H1 (cell line): ENCODE measurements around the gene NUSAP1. TPM values are rescaled to one million over a fixed set of nuclear protein-coding genes. Genes with fewer than 3 reads are reported as not detected.

Experiments used
- CTCF ChIA-PET: fragments of 300-600 bp; sonication (Branson Sonifier 250); formaldehyde crosslinking; loops from one replicate; lab custom pipeline; 2021; ENCODE audit not compliant: partially characterized antibody; lab: Charles Lee
- POLR2A ChIA-PET: fragments of 300-600 bp; sonication (Branson Sonifier 250); formaldehyde crosslinking; loops from one replicate; lab custom pipeline; 2021; ENCODE audit warnings: inconsistent platforms; ENCODE audit not compliant: partially characterized antibody; lab: Charles Lee
- DNase-seq, 2 experiments: peaks; one replicate each; pipeline versions ENCODE4 v3.0.0 to v3.0.0-alpha.2; 2010 to 2022; ENCODE audit warnings: low spot score in 2 of 2, low read depth in 1 of 2, mixed read lengths in 1 of 2
- FAIRE-seq: peaks from 2 replicates; lab custom pipeline; 2011; peaks lifted over from hg19 to GRCh38; lab: Jason Lieb, UNC
- H2AFZ ChIP-seq: 2 replicates; pipeline ENCODE4 v1.8.1; 2012; ENCODE audit warnings: low read length, inconsistent platforms
- H2AK5ac ChIP-seq: 2 replicates; pipeline ENCODE4 v1.6.1; 2013; ENCODE audit warnings: low read depth, low read length
- H2BK120ac ChIP-seq: replicated peaks from 2 replicates; pipeline ENCODE3; 2013; ENCODE audit warnings: low read depth, low read length, inconsistent platforms
- H2BK12ac ChIP-seq: 2 replicates; pipeline ENCODE4 v1.6.1; 2013; ENCODE audit warnings: low read depth, low read length
- H2BK15ac ChIP-seq: 2 replicates; pipeline ENCODE4 v1.6.1; 2013; ENCODE audit warnings: low read length
- H2BK20ac ChIP-seq: 2 replicates; pipeline ENCODE4 v1.6.1; 2013; ENCODE audit warnings: low read length
- H2BK5ac ChIP-seq: 2 replicates; pipeline ENCODE4 v1.6.1; 2013; ENCODE audit warnings: low read depth, low read length
- H3K14ac ChIP-seq: 2 replicates; pipeline ENCODE4 v1.6.1; 2013; ENCODE audit warnings: inconsistent platforms; ENCODE audit not compliant: insufficient read length
- H3K18ac ChIP-seq: 2 replicates; pipeline ENCODE4 v1.6.1; 2013; ENCODE audit warnings: low read length; ENCODE audit errors: extremely low read depth
- H3K23ac ChIP-seq: 2 replicates; pipeline ENCODE4 v1.6.1; 2013; ENCODE audit warnings: inconsistent platforms; ENCODE audit not compliant: insufficient read length
- H3K23me2 ChIP-seq: 2 replicates; pipeline ENCODE4 v1.6.1; 2013; ENCODE audit warnings: low read depth, low read length
- H3K27ac ChIP-seq: 2 replicates; pipeline ENCODE4 v1.6.1; 2011; ENCODE audit warnings: low read depth, low read length, inconsistent platforms
- H3K27me3 ChIP-seq, 4 experiments: replicated peaks in 1 of 4; 1 replicate in 1 of 4; 2 replicates in 3 of 4; pipeline versions ENCODE4 v1.6.1 to v1.8.1; 2011 to 2013; ENCODE audit warnings: low read length in 3 of 4, mild to moderate bottlenecking in 3 of 4, inconsistent platforms in 2 of 4, mixed read lengths in 2 of 4, moderate library complexity in 1 of 4; ENCODE audit not compliant: control insufficient read depth in 3 of 4, insufficient read depth in 3 of 4; ENCODE audit errors: extremely low read depth in 1 of 4
- H3K36me3 ChIP-seq, 4 experiments: 2 replicates each; pipeline versions ENCODE4 v1.6.1 to v1.8.1; 2011 to 2013; ENCODE audit warnings: mild to moderate bottlenecking in 4 of 4, low read length in 3 of 4, moderate library complexity in 2 of 4, control low read depth in 1 of 4, inconsistent platforms in 1 of 4; ENCODE audit not compliant: insufficient read depth in 4 of 4, control insufficient read depth in 2 of 4
- H3K4ac ChIP-seq: replicated peaks from 2 replicates; pipeline ENCODE3; 2013; ENCODE audit warnings: low read length, low read depth, mixed read lengths, inconsistent platforms; ENCODE audit not compliant: insufficient read length
- H3K4me1 ChIP-seq, 4 experiments: replicated peaks in 1 of 4; 1 replicate in 1 of 4; 2 replicates in 3 of 4; pipeline versions ENCODE4 v1.6.1 to v1.8.1; 2011 to 2013; ENCODE audit warnings: low read length in 3 of 4, inconsistent platforms in 2 of 4, mixed read lengths in 1 of 4; ENCODE audit not compliant: insufficient read depth in 4 of 4, control insufficient read depth in 3 of 4
- H3K4me2 ChIP-seq, 2 experiments: 2 replicates each; pipeline versions ENCODE4 v1.6.1 to v1.8.1; 2011 to 2013; ENCODE audit warnings: low read depth in 2 of 2, low read length in 2 of 2, control low read depth in 1 of 2, inconsistent platforms in 1 of 2, mild to moderate bottlenecking in 1 of 2; ENCODE audit not compliant: insufficient read depth in 1 of 2
- H3K4me3 ChIP-seq, 4 experiments: fragments of 200-600, 300-600 bp in 1 of 4; sonication (generic), shearing (Covaris generic), sonication (Bioruptor Twin) in 1 of 4; 2 replicates each; pipeline versions ENCODE4 v1.5.1 to v1.8.1; 2011 to 2016; ENCODE audit warnings: low read length in 4 of 4, low read depth in 3 of 4, control low read depth in 2 of 4, inconsistent platforms in 2 of 4, mild to moderate bottlenecking in 2 of 4, mixed read lengths in 1 of 4, moderate library complexity in 1 of 4; ENCODE audit not compliant: insufficient read depth in 2 of 4; ENCODE audit errors: extremely low read depth in 1 of 4
- H3K56ac ChIP-seq: replicated peaks from 2 replicates; pipeline ENCODE3; 2013; ENCODE audit warnings: low read depth, mild to moderate bottlenecking, mixed read lengths, low read length, inconsistent platforms; ENCODE audit not compliant: insufficient read length
- H3K79me1 ChIP-seq: 2 replicates; pipeline ENCODE4 v1.6.1; 2013; ENCODE audit warnings: low read depth, low read length, control low read depth
- H3K79me2 ChIP-seq, 2 experiments: 2 replicates each; pipeline versions ENCODE4 v1.6.1 to v1.8.1; 2012 to 2013; ENCODE audit warnings: low read length in 2 of 2, mild to moderate bottlenecking in 2 of 2, inconsistent platforms in 1 of 2; ENCODE audit not compliant: insufficient read depth in 2 of 2, control insufficient read depth in 1 of 2
- H3K9ac ChIP-seq, 4 experiments: replicated peaks in 1 of 4; 1 replicate in 1 of 4; 2 replicates in 3 of 4; pipeline versions ENCODE4 v1.6.1 to v1.8.1; 2011 to 2013; ENCODE audit warnings: low read depth in 3 of 4, low read length in 3 of 4, control low read depth in 2 of 4, mild to moderate bottlenecking in 2 of 4, moderate library complexity in 2 of 4, inconsistent platforms in 1 of 4; ENCODE audit errors: extremely low read depth in 1 of 4
- H3K9me3 ChIP-seq, 2 experiments: 2 replicates each; pipeline versions ENCODE4 v1.6.1 to v1.8.1; 2012 to 2013; ENCODE audit warnings: mild to moderate bottlenecking in 2 of 2, moderate library complexity in 2 of 2, control low read depth in 1 of 2, inconsistent platforms in 1 of 2, low read depth in 1 of 2, low read length in 1 of 2, mixed read lengths in 1 of 2; ENCODE audit not compliant: insufficient read depth in 2 of 2
- H4K20me1 ChIP-seq, 2 experiments: replicated peaks in 1 of 2; 2 replicates each; pipeline versions ENCODE3 to v1.8.1; 2011 to 2013; ENCODE audit warnings: inconsistent platforms in 2 of 2, low read length in 2 of 2, mild to moderate bottlenecking in 1 of 2; ENCODE audit not compliant: insufficient read depth in 2 of 2, control insufficient read depth in 1 of 2
- H4K5ac ChIP-seq: 2 replicates; pipeline ENCODE4 v1.6.1; 2013; ENCODE audit warnings: low read length, low read depth, mixed read lengths, inconsistent platforms; ENCODE audit not compliant: insufficient read length
- H4K8ac ChIP-seq: 2 replicates; pipeline ENCODE4 v1.8.0; 2013; ENCODE audit warnings: mild to moderate bottlenecking, moderate library complexity, low read length, inconsistent platforms; ENCODE audit not compliant: insufficient read depth; ENCODE audit errors: extremely low read depth
- H4K91ac ChIP-seq: replicated peaks from 2 replicates; pipeline ENCODE3; 2013; ENCODE audit warnings: low read length, mixed read lengths, inconsistent platforms; ENCODE audit not compliant: insufficient read length
- ASH2L ChIP-seq: fragments of 200-600, 300-600 bp; sonication (generic); IDR thresholded peaks from one replicate; pipeline ENCODE4 v1.7.1; 2017; ENCODE audit warnings: low read length
- CEBPB ChIP-seq: IDR thresholded peaks from 2 replicates; pipeline ENCODE4 v1.6.1; 2012; ENCODE audit warnings: low read depth, low read length
- CTBP2 ChIP-seq: IDR thresholded peaks from 2 replicates; pipeline ENCODE4 v1.7.0; 2011; ENCODE audit warnings: borderline replicate concordance, mild to moderate bottlenecking, moderate library complexity, mixed read lengths, low read length; ENCODE audit not compliant: insufficient read depth, insufficient read length
- E2F6 ChIP-seq: IDR thresholded peaks from 2 replicates; pipeline ENCODE4 v1.6.1; 2012; ENCODE audit warnings: inconsistent platforms
- GTF2F1 ChIP-seq: IDR thresholded peaks from 2 replicates; pipeline ENCODE4 v1.6.1; 2012; ENCODE audit warnings: low read depth, low read length, improper control_type of control experiment, borderline replicate concordance
- KDM1A ChIP-seq: fragments of 200-600, 300-600 bp; sonication (generic); IDR thresholded peaks from 2 replicates; pipeline ENCODE4 v1.7.1; 2016; ENCODE audit warnings: mild to moderate bottlenecking, low read length, borderline replicate concordance
- RAD21 ChIP-seq, 2 experiments: IDR thresholded peaks in 1 of 2; conservative IDR thresholded peaks in 1 of 2; 2 replicates each; pipeline ENCODE4 v1.6.1; 2011; ENCODE audit warnings: low read depth in 2 of 2, low read length in 2 of 2, improper control_type of control experiment in 1 of 2, inconsistent platforms in 1 of 2, mild to moderate bottlenecking in 1 of 2, moderate library complexity in 1 of 2
- SAP30 ChIP-seq: fragments of 300-600 bp; sonication (generic); IDR thresholded peaks from 2 replicates; pipeline ENCODE4 v1.7.1; 2012; ENCODE audit warnings: low read length, moderate library complexity, mild to moderate bottlenecking, inconsistent platforms; ENCODE audit not compliant: insufficient read depth, insufficient replicate concordance
- SIRT6 ChIP-seq: IDR thresholded peaks from one replicate; pipeline ENCODE4 v1.7.1; 2012; ENCODE audit warnings: low read length, inconsistent platforms
- TBP ChIP-seq: IDR thresholded peaks from 2 replicates; pipeline ENCODE4 v1.6.1; 2011; ENCODE audit warnings: low read depth, low read length, improper control_type of control experiment
- WGBS, 2 experiments: shearing (Covaris generic) in 1 of 2; methylation state at CpG; one replicate each; pipeline versions ENCODE4 v1.1.6 to v1.1.7; 2013 to 2015; ENCODE audit warnings: low lambda C conversion rate in 2 of 2, mixed read lengths in 2 of 2, inconsistent platforms in 1 of 2, low coverage in 1 of 2, missing lambda C conversion rate in 1 of 2; ENCODE audit not compliant: insufficient replicate concordance in 2 of 2, insufficient coverage in 1 of 2, insufficient read length in 1 of 2; ENCODE audit errors: extremely low coverage in 1 of 2, missing lambda C conversion rate in 1 of 2; 5-methylcytosine and 5-hydroxymethylcytosine counted together
- polyA plus RNA-seq, 7 experiments: library from polyadenylated mRNA; depleted of rRNA in 3 of 7; stranded (reverse) in 5 of 7; unstranded in 2 of 7; fragments of >200 nt in 5 of 7; fragments of 200-250 nt in 2 of 7; gene quantifications; 1 replicate in 5 of 7; 2 replicates in 1 of 7; 4 replicates in 1 of 7; pipeline versions ENCODE4 v1.2.1 to v1.2.3, GENCODE V29; 2011 to 2013; ENCODE audit warnings: missing spikeins in 2 of 7, mixed read lengths in 2 of 7
- total RNA-seq: library from RNA; stranded (reverse); fragmentation: NEBNext Ultra II Directional; extraction: Animal tissue kit (Norgen Biotek cat#: 25700); gene quantifications from 2 replicates; pipeline ENCODE4 v1.2.1, GENCODE V29; 2021

NUSAP1 gene
- total and polyA plus RNA-seq, 2 of the 8 experiments (the other 6 are each of a cell fraction or from before 2014, with no cell fraction given), result 60.8 to 144 TPM

GRCh38 chr15:41417418-41418195, 84.9 kb downstream of the NUSAP1 start:
- no peak overlapping the region for H2BK20ac ChIP-seq
- peak overlapping the region; percentile 91 for H4K8ac ChIP-seq
- no peak overlapping the region for H2BK120ac ChIP-seq
- peak; percentile 33 for TF ChIP-seq SAP30
- no peak for TF ChIP-seq SIRT6
- no peak for TF ChIP-seq CTBP2
- TF ChIP-seq GTF2F1, result no peak
- TF ChIP-seq KDM1A, result no peak
- TF ChIP-seq E2F6, result no peak
- TF ChIP-seq RAD21 (IDR thresholded peaks at IDR 0.05 in 1 of 2, conservative IDR thresholded peaks at IDR 0.05 in 1 of 2; ENCODE audit: low read depth in 2 of 2, low read length in 2 of 2), result no peak
- peak; percentile 49 for TF ChIP-seq ASH2L
- no peak for TF ChIP-seq CEBPB
- no peak for TF ChIP-seq TBP
- peak overlapping the region; percentile 82 for H4K5ac ChIP-seq
- H3K79me2 ChIP-seq, result peaks cover 3 to 60% of the 10 kb centered on the region in 2 experiments
- ChIA-PET CTCF (interaction anchor here (1.2 kb wide), 1 partner anchor 14 kb away, joined by 3 read pairs; no protein-coding TSS in a partner anchor), POLR2A (interaction anchor here (1.0 kb wide), 1 partner anchor 144 kb away, joined by 3 read pairs; no protein-coding TSS in a partner anchor)
- H3K27me3 ChIP-seq, result no peaks in the 10 kb centered on the region
- H3K9ac ChIP-seq, result peak overlapping the region; percentile 84 to 98 (median 90)
- H4K91ac ChIP-seq, result no peak overlapping the region
- H4K20me1 ChIP-seq, result peaks cover 4 to 17% of the 10 kb centered on the region in 2 experiments
- WGBS, 2 experiments, result 2% methylated on average over 24 of the region's 37 CpGs; no CpG with 5 or more reads in 1 of the 2 experiments
- no peak overlapping the region for H2AK5ac ChIP-seq
- H3K4me3 ChIP-seq, result peak overlapping the region; percentile 74 to 95 (median 84)
- no peak for DNase-seq
- no peak for FAIRE-seq
- no peak overlapping the region for H2BK15ac ChIP-seq
- H3K23ac ChIP-seq, result no peak overlapping the region
- H3K56ac ChIP-seq, result peak overlapping the region; percentile 86
- H2BK12ac ChIP-seq, result no peak overlapping the region
- peak overlapping the region; percentile 48; the same call in 1 of the 2 replicates for H3K27ac ChIP-seq
- H3K9me3 ChIP-seq, result no peaks in the 10 kb centered on the region
- H3K4me2 ChIP-seq, result peak overlapping the region; percentile 75 to 77
- H3K4me1 ChIP-seq, result no peaks in the 10 kb centered on the region
- 0 out of 2 replicates have a peak overlapping the region, but pooled peaks have one; percentile 66 for H2BK5ac ChIP-seq
- H3K23me2 ChIP-seq, result peaks cover 12% of the 10 kb centered on the region
- H3K18ac ChIP-seq, result no peak overlapping the region
- H3K14ac ChIP-seq, result no peak overlapping the region
- no peak overlapping the region for H3K4ac ChIP-seq
- 0 out of 2 replicates have a peak, but pooled peaks cover 2% of the 10 kb centered on the region for H3K79me1 ChIP-seq
- no peak overlapping the region for H2AFZ ChIP-seq
- H3K36me3 ChIP-seq, result no peaks in the 10 kb centered on the region
